Transverse colon (tissue), 4 donors: Measurements from ENCODE around the gene PPM1D. TPM values are rescaled to one million over a fixed set of nuclear protein-coding genes. Genes with fewer than 3 reads are reported as not detected.
"Not testable (repeated sequence)": the region's sequence is repeated elsewhere in the genome, so short reads cannot be mapped to it uniquely, and the experiment has no call there.

ENCODE experiments used
- DNase-seq: peaks from one replicate; pipeline ENCODE4 v3.0.0-alpha.2; 2019
- H3K27ac ChIP-seq, 4 donors: fragments of 200-600 bp; sonication (generic); 2 replicates each; pipeline ENCODE4 v1.5.1; 2016 to 2018; ENCODE audit warnings: inconsistent platforms in 4 of 4
- H3K27me3 ChIP-seq: fragments of 200-600 bp; sonication (generic); 2 replicates; pipeline ENCODE4 v1.5.1; 2017; ENCODE audit warnings: inconsistent platforms
- H3K36me3 ChIP-seq, 4 donors: fragments of 200-600 bp; sonication (generic); 2 replicates each; pipeline ENCODE4 v1.5.1; 2017 to 2019; ENCODE audit warnings: inconsistent platforms in 4 of 4
- H3K4me1 ChIP-seq, 4 donors: fragments of 200-600 bp; sonication (generic); 2 replicates each; pipeline ENCODE4 v1.5.1; 2017 to 2020; ENCODE audit warnings: inconsistent platforms in 4 of 4
- H3K4me3 ChIP-seq, 4 donors: fragments of 200-600 bp; sonication (generic); 1 replicate in 1 of 4; 2 replicates in 3 of 4; pipeline versions ENCODE4 v1.5.1 to v1.6.1; 2017 to 2019; ENCODE audit warnings: inconsistent platforms in 4 of 4
- H3K9me3 ChIP-seq, 2 donors: fragments of 200-600 bp; sonication (generic); 2 replicates each; pipeline ENCODE4 v1.5.1; 2017 to 2019; ENCODE audit warnings: inconsistent platforms in 2 of 2
- EP300 ChIP-seq: sonication (generic); formaldehyde crosslinking; IDR thresholded peaks from one replicate; pipeline ENCODE4 v1.6.1; 2017; ENCODE audit warnings: antibody characterized with exemption, low read depth
- POLR2A ChIP-seq: fragments of 450-650 bp; IDR thresholded peaks from one replicate; pipeline ENCODE4 v1.6.1; 2016; ENCODE audit warnings: antibody characterized with exemption, mild to moderate bottlenecking, moderate library complexity
- POLR2AphosphoS5 ChIP-seq, 3 donors: sonication (generic); formaldehyde crosslinking; IDR thresholded peaks; one replicate each; pipeline ENCODE4 v1.6.1; 2016; ENCODE audit warnings: antibody characterized with exemption in 3 of 3
- WGBS, 2 donors: methylation state at CpG; one replicate each; pipeline ENCODE4 v1.1.5; 2018; ENCODE audit warnings: low coverage in 1 of 2; 5-methylcytosine and 5-hydroxymethylcytosine counted together
- in situ Hi-C, 4 donors: fragments of 200-750 bp; cut with MboI; loops; one replicate each; pipeline versions ENCODE4 v1.15.0 to v1.15.1; 2017; ENCODE audit warnings: low sequenced_read_pairs in 3 of 4, low pct_ligation_motif_present in 1 of 4, low pct_unique_long_range_greater_than_20kb in 1 of 4
- intact Hi-C: fragments of 100-400 bp; cut with DNase I; formaldehyde crosslinking; loops from one replicate; pipeline ENCODE4 v1.15.1; 2023; ENCODE audit warnings: low total_unique reads
- total RNA-seq, 4 donors: library from RNA; depleted of rRNA; stranded (reverse); fragments of >200 nt; gene quantifications; one replicate each; pipeline ENCODE4 v1.1.0, GENCODE V29; 2016
- TF ChIP-seq, protein P1 (sequence below), 5 experiments: fragments of 200-600 bp in 3 of 5; fragments of 450-650 bp in 2 of 5; sonication (generic) in 3 of 5; IDR thresholded peaks; 1 replicate in 2 of 5; 2 replicates in 3 of 5; pipeline ENCODE4 v1.5.1; 2016 to 2017; ENCODE audit warnings: antibody characterized with exemption in 5 of 5, inconsistent platforms in 3 of 5, mild to moderate bottlenecking in 2 of 5, moderate library complexity in 1 of 5

PPM1D gene
- total RNA-seq = 10 to 100 TPM in 3 of 4 donors, 1 to 10 TPM in 1; 4.6 to 25.8 (median 16.0) TPM

DNA sequence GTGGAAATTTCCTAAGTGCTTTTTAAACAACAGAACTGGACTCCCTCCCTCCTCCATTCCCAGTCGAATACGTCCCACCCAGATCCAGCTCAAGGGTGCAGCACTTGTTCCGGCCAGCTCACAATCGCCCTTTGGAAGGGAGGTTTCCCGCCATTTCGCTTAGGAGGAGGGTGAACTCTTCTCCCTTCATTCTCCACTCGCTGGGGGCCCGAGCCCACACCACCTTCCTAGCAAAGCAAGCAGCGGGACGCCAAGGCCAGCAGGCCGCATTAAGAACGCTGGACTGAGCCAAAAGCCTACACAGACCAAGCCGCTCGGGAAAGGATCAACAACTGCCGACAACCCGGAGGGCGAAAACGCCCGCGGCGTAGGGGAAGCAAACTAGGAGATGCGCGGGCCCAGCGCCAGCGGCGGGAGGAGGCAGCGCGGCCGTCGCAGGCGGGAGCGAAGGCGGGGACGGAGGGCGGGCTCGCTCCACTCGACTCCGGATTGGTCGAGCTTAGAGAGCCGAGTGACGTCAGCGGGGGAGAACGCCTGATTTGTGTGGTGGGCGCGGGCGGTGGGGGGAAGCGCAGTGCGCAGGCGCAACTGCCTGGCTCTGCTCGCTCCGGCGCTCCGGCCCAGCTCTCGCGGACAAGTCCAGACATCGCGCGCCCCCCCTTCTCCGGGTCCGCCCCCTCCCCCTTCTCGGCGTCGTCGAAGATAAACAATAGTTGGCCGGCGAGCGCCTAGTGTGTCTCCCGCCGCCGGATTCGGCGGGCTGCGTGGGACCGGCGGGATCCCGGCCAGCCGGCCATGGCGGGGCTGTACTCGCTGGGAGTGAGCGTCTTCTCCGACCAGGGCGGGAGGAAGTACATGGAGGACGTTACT lies at the start of gene PPM1D:
Gene PPM1D, plus strand, starts transcription at position 574 of the 870 bp plus-strand sequence. Its CDS starts 222 bp downstream, at position 796.
- no peaks in the 10 kb centered on the region for H3K27me3 ChIP-seq
- peaks cover 6 to 31% (median 13%) of the 10 kb centered on the region in 4 donors for H3K4me1 ChIP-seq
- WGBS, 2 donors = 0% methylated on average over 77 of the region's 83 CpGs; no CpG with 5 or more reads in 1 of the 2 donors
- TF ChIP-seq POLR2AphosphoS5 (IDR thresholded peaks at IDR 0.05) = peak; percentile 83 to 95 (median 91)
- peak; percentile 93 for TF ChIP-seq POLR2A
- TF ChIP-seq, protein P1, sequence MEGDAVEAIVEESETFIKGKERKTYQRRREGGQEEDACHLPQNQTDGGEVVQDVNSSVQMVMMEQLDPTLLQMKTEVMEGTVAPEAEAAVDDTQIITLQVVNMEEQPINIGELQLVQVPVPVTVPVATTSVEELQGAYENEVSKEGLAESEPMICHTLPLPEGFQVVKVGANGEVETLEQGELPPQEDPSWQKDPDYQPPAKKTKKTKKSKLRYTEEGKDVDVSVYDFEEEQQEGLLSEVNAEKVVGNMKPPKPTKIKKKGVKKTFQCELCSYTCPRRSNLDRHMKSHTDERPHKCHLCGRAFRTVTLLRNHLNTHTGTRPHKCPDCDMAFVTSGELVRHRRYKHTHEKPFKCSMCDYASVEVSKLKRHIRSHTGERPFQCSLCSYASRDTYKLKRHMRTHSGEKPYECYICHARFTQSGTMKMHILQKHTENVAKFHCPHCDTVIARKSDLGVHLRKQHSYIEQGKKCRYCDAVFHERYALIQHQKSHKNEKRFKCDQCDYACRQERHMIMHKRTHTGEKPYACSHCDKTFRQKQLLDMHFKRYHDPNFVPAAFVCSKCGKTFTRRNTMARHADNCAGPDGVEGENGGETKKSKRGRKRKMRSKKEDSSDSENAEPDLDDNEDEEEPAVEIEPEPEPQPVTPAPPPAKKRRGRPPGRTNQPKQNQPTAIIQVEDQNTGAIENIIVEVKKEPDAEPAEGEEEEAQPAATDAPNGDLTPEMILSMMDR (IDR thresholded peaks at IDR 0.05) = peak in 3 of 5 experiments; percentile 20 to 66 (median 58)
- no peak for TF ChIP-seq EP300
- intact Hi-C loops (loop anchor here (2.0 kb wide), 1 partner anchor 73 kb away; the partner anchor contains the start of gene APPBP2), in situ Hi-C loops (no loop called here)
- H3K27ac ChIP-seq = peak within 1 kb of the TSS; percentile 95 to 98 (median 98)
- H3K4me3 ChIP-seq = peak within 1 kb of the TSS; percentile 79 to 94 (median 89)
- no peaks in the 10 kb centered on the region for H3K36me3 ChIP-seq
- DNase-seq = peak; percentile 99
- H3K9me3 ChIP-seq = no peaks in the 10 kb centered on the region

DNA sequence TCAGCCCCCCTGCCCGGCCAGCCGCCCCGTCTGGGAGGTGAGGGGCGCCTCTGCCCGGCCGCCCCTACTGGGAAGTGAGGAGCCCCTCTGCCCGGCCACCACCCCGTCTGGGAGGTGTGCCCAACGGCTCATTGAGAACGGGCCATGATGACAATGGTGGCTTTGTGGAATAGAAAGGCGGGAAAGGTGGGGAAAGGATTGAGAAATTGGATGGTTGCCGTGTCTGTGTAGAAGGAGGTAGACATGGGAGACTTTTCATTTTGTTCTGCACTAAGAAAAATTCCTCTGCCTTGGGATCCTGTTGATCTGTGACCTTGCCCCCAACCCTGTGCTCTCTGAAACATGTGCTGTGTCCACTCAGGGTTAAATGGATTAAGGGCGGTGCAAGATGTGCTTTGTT lies 47.7 kb upstream of the PPM1D start:
- WGBS, 2 donors = 99% methylated on average over 6 of the region's 13 CpGs; no CpG with 5 or more reads in 1 of the 2 donors
- H3K4me1 ChIP-seq, H3K9me3 ChIP-seq, H3K27me3 ChIP-seq, H3K36me3 ChIP-seq, DNase-seq, H3K4me3 ChIP-seq, H3K27ac ChIP-seq, in situ Hi-C loops, intact Hi-C loops: not testable (repeated sequence)

DNA sequence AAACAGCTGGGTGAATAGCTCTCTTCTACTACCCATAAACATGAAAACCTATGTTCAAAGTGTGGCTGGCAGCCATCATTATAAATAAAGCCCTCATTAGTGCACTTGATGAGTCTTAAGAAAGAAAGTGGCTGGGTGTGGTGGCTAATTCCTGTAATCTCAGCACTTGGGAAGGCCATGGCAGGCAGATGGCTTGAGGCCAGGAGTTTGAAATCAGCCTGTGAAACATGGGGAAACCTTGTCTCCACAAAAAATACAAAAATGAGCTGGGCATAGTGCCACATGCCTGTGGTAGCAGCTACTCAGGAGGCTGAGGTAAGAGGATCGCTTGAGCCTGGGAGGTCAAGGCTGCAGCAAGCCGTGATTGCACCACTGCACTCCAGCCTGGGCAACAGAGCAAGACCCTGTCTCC lies 45.6 kb upstream of the PPM1D start:
- H3K4me1 ChIP-seq = no peaks in the 10 kb centered on the region
- intact Hi-C loops = no loop called here
- no peaks in the 10 kb centered on the region for H3K36me3 ChIP-seq
- WGBS, 2 donors = 82 to 83% methylated on average over 2 of the region's 2 CpGs
- H3K27me3 ChIP-seq = no peaks in the 10 kb centered on the region
- in situ Hi-C loops = no loop called here
- no peak for DNase-seq
- H3K9me3 ChIP-seq = no peaks in the 10 kb centered on the region
- TF ChIP-seq EP300 = no peak
- TF ChIP-seq, protein P1 (IDR thresholded peaks at IDR 0.05) = no peak
- TF ChIP-seq POLR2A = no peak
- TF ChIP-seq POLR2AphosphoS5 (IDR thresholded peaks at IDR 0.05) = no peak
- H3K4me3 ChIP-seq = no peak overlapping the region
- no peak overlapping the region for H3K27ac ChIP-seq

DNA sequence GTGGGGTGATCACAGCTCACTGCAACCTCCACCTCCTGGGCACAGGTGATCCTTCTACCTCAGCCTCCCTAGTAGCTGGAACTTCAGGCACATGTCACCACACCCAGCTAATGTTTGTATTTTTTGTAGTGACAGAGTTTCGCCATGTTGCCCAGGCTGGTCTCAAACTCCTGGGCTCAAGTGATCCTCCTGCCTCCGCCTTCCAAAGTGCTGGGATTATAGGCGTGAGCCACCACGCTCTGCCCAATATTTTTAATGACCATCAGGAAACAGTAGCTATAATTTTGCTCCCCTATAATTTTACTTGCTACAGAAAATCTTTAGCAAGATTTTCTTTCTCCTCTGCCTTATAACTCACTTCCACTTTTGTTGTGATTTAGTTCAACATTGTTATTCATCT lies 44.2 kb upstream of the PPM1D start:
- intact Hi-C loops = no loop called here
- H3K4me1 ChIP-seq = no peaks in the 10 kb centered on the region
- 95 to 98% methylated on average over 4 of the region's 4 CpGs for WGBS, 2 donors
- H3K27me3 ChIP-seq = no peaks in the 10 kb centered on the region
- no peak for DNase-seq
- no peaks in the 10 kb centered on the region for H3K36me3 ChIP-seq
- in situ Hi-C loops = no loop called here
- no peak overlapping the region for H3K27ac ChIP-seq
- TF ChIP-seq POLR2A = no peak
- TF ChIP-seq, protein P1 (IDR thresholded peaks at IDR 0.05) = no peak
- no peak overlapping the region for H3K4me3 ChIP-seq
- no peaks in the 10 kb centered on the region for H3K9me3 ChIP-seq
